ENCODE data around the gene GRAMD4.
"Not testable (repeated sequence)": the region's sequence is repeated elsewhere in the genome, so short reads cannot be mapped to it uniquely, and the experiment has no call there.

Gene GRAMD4

DNA sequence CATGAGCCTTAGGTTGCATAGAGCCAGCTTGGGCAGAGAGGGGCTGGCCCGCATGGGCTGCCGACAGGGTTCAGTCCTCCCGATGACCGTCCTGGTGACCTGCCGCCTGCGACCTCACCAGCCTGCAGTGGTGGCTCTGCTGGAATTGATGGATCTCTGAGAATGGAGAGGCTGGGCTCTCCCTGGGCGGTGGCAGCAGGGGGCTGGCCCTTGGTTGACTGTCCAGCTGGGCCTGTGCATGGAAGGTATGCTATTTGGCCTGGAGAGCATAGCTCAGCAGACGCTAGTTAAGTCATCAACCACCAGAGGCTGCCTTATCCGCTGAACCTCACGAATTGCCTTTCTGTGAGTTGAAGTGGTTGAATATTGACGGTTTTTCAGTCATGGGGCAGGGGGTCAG, 19.7 kb downstream of the GRAMD4 start:
- DNase-seq: no peak

DNA sequence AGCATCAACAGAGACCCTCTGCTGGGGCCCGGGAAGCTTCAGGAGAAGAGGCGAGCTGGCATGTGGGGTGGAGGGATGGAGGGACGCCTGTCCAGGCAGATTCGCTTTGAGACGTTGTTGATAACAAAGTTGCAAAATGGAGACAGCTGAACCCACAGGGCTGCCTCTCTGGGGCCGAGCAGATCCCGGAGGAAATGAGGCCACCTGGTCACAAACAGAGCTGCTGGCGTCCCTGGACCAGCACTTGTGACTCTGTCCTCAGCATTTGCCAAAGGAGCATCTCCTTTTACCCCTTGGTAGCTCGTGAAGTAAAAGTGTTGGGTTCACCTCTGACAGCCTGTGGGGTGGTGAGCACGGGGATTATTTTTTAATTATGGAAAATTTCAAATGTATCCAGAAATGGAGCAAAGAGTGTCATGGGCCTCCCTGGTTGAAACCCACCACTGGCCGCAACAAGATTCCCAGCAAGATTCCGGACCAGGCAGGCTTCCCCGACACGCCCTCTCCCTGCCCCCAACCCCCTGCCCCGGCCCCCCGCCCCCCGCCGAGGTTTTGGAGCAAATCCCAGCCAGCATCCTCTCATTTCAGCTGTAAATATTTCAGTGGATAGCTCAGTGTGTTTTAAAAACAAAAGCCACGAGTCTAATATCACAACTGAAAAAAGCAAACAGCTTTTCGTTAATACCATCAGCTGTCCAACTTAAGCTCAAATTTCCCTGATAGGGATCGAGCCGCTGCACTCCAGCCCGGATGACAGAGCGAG, 20.3 kb downstream of the GRAMD4 start:
- no peak for DNase-seq

DNA sequence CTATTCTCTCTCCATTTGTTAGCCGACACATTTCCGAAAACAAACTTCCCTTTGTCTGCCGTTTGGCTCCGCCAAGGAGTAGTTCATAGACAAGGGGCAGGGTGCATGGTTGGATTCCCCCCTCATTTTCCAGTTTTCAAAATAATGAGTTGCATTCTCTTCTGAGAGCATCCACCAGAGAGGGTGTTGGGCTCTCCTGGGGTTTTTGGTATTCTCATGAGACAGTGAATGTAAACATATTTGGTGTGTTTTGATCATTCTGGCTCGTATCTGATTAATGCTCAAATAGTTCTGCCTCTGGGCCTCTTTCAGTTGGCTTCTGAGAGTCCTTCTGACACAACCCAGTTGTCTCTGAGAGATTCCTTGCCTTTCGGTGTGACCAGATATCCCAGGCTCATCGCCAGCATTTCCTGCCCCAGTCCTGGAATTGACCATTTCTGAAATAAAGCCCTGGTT, 21.7 kb downstream of the GRAMD4 start:
- DNase-seq: no peak

DNA sequence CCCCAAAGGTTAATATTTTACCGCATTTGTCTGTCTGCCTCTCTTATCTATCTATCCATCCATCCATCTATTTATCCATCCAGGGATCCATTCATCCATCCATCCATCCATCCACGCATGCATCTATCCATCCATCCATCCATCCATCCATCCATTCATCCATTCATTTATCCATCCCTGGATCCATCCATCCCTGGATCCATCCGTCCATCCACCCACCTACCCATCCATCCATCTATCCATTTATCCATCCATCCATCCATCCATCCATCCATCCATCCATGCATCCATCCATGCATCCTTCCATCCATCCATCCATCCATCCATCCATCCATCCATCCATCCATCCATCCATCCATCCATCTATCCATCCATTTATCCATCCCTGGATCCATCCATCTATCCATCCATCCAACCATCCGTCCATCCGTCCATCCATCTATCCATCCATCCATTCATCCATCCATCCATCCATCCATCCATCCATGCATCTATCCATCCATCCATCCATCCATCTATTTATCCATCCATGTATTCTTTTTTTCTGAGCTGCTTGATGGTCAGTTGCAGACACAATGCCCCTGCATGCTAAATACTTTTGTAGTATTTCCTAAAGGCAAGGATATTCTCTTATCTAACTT, 22.8 kb downstream of the GRAMD4 start:
- DNase-seq: not testable (repeated sequence)

DNA sequence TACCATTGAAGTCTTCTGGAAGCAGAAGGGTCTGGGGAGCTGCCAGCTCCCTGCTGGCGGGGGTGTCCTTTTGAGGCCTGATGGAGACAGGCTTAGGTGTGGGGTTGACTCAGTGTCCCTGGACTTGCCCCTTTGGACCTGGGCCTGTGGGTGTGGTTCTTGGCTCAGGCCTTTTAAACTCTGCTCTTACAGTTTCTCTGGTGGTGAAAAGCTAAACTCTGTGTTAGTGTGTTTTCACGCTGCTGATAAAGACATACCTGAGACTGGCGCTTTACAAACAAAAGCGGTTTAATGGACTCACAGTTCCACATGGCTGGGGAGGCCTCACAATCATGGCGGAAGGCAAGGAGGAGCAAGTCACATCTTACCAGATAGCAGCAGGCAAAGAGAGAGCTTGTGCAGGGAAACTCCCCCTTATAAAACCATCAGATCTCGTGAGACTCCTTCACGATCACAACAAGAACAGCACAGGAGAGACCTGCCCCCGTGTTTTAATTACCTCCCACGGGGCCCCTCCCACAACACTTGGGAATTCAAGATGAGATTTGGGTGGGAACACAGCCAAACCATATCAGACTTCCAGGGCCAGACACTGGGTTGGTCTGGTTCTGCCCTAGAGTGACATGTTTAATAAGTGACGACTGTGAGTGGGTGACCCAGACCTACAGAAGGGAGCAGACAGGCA, 26.5 kb downstream of the GRAMD4 start:
- no peak for DNase-seq

DNA sequence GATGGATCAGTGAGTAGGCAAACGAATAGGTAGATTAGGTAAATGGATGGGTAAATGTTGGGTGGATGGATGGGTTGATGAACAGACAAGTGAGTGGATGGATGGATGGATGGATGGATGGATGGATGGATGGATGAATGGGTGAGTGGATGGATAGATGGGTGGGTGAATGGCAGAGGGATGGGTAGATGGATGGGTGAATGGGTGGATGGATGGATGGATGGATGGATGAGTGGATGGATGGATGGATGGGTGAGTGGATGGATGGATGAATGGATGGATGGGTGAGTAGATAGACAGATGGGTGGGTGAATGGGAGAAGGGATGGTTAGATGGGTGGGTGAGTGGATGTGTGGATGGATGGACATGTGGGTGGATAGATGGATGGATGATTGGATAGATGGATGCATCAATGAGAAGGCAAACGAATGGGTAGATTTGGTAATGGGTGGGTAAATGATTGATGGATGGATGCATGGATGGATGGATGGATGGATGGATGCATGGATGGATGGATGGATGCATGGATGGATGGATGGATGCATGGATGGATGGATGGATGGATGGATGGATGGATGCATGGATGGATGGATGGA, 28.1 kb downstream of the GRAMD4 start:
- not testable (repeated sequence) for DNase-seq

DNA sequence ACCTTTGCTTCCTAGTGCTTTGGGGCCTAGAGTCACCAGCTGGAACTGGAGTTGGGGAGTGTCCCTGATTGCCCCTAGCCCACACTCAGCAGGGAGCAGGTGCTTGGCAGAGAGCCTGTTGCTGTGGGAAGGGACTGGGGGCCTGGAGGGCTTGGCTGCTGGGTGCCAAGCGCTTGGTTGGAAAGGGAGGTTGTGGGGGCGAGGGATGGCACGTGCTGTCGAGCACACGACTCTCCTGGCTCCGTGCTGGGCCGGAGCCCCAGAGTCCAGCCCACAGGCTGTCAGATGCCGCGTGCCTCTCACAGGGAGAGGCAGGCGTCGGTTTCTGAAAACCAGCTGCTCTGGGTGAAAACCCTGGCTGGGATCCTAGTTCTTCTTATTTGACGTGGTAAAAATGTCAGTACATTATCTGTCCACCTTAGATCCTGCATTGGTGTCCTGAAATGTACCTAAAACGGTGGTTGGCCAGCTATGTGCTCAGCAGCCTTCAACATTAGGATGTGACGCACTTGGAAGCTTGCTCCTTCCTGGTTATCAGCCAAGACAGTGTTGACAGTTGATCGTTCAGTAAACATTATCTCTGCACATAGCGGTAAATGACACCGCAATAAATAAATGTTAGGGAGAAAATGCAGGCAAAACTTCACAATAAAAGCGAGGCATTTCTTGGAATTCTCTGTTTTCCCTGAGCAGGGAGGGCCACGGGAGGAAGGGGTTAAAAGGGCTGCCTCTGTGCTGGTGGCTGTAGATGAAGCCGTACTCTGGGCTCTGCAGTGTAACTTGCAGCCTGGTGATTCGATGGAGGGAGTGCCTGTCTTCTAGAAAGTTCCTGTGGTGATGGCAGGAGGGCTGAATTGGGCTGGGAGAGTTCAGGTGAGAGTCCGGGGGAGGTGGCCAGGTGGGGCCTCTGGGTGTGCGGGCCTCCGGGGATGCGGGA, 29.2 kb downstream of the GRAMD4 start:
- no peak for DNase-seq

DNA sequence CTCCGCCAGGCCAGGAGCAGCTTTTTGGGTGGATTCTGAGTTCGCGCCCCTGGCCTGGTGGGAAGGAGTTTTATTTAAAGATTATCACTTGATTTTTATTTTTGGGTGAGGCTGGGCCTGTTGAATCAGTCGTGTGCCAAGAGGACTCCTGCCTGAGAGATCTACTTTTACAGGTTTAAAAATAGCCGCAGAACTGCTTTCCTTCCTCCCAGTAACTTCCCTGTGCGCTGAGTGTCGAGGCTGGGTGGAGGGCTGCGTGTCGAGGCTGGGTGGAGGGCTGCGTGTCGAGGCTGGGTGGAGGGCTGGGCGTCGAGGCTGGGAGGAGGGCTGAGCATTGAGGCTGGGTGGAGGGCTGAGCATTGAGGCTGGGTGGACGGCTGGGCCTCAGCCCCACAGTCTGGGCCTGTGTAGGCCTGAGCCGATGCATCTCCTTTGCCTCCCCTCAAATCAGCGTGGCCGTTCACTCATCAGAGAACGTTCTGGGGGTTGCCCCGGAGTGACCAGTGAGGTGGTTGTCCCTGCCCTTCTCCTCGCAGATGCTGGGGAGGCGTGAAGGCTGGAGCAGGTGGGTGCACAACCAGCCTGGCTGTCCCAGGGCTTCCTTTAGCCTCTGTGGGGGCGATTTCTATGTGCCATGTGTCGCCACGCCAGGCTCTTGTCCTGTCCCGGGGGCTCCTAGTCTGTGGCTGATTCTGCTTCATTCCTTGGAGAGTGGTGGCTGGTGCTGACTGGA, 30.1 kb downstream of the GRAMD4 start:
- DNase-seq: no peak

DNA sequence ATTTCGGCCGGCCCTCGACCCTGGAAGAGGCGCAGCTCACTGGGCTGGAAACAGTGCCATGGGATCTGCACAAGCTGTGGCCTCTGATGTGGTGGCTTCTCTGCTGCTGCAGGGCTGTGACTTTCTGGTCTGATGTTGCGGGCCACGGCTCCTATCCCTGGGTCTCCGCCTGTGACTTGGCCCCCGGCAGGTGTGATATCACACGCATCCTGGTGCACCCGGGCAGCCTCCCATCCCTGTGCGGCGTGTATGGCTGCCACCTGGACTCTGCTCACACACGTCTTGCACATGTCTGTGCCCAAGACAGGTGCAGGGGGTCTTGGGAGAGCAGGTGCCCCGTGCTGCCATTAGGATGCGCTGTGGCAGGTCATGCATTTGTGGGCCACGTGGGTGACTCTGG, 31.1 kb downstream of the GRAMD4 start:
- DNase-seq: no peak

DNA sequence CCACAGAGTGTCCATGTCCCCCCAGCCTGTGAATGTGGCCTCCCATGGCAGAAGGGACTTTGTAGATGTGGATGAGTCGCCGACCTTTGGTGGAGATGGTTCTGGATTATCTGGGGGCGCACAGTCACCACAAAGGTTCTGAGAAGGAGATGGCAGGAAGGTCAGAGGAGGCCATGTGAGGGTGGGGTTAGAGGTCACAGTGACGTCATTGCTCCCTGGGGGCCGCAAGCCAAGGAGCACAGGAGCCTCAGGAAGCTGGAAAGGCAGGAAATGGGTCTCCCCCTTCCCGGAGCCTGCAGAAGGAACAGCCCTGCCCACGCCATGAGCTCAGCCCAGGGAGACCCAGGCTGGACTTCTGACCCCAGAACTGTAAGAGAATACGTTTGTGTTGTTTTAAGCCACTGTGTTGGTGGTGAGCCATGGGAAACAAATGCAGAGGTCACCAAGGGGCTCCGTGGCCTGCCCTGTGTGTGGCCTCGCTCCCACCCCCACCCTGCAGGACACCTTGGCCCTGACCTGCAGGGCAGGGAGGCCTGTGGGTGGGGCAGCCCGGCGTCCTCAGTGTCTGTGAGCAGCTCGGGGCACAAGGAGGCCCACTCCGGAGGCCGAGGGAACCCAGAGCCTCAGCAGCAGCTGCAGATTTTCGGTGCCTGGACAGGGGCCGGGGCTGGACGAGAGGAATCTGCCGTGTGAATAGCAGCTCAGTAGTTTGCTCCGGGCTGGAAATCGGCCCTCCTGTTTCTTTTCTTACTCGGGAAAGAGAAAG, 32.1 kb downstream of the GRAMD4 start:
- no peak for DNase-seq

DNA sequence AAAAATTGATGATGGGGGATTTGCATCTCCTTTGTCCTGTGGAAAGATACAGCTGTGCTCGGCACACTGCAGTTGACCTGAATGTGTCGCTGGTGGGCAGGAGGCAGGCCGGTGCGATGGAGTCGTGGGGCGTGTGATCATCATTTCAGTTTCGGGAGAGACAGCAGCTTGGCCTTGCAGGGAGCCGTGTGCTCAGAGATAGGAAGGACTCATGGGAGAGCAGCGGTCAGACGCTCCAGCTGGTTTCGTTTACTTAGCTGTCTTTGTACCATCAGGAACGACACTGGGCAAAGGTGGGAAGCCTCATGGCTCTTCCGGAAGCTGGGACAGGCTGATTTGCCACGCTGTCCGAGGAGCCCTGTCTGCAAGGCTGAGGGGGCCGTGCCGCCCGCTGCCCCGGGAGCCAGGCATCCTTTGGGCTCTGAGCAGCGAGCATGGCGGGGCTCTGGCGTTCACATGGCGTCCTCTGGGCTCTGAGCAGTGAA, 32.7 kb downstream of the GRAMD4 start:
- no peak for DNase-seq

DNA sequence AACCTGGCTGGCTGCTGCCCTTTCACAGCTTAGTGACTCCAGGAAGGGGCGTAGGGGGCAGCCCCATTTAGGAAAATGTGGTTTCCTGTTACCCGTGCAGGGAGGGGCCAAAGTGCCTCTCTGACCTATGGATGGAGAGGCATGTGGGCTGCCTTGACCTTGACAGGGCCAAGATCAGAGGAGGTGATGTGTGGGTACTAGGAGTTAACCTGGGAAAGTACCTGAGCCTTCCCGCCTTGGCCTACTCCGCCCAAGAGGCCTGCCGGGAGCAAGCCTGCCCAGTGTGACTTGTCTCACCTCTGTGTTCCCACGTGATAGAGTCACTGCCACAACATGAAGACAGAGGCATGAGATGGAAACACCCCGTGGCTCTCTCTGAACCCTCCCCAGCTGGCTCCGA, 33.4 kb downstream of the GRAMD4 start:
- peak; percentile 12 for DNase-seq

DNA sequence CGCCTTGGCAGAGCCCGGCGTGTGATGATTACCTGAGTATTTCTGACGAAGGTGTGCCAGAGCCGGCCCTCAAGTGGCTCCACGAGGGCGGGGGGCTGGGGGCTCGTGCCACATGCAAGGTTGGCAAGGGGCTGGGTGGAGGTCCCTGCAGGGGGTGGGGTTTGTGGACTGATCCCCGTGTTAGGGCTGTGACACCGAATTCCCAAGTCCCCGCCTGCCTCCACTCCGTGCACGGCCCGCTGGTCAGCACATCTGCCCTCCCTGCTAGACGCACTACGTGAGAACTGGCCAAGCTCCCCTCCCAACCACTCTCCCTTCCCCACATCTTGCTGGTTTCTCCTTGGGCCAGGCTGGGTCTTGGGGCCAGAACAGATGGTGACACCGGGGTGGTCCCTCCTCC, 34.2 kb downstream of the GRAMD4 start:
- no peak for DNase-seq

DNA sequence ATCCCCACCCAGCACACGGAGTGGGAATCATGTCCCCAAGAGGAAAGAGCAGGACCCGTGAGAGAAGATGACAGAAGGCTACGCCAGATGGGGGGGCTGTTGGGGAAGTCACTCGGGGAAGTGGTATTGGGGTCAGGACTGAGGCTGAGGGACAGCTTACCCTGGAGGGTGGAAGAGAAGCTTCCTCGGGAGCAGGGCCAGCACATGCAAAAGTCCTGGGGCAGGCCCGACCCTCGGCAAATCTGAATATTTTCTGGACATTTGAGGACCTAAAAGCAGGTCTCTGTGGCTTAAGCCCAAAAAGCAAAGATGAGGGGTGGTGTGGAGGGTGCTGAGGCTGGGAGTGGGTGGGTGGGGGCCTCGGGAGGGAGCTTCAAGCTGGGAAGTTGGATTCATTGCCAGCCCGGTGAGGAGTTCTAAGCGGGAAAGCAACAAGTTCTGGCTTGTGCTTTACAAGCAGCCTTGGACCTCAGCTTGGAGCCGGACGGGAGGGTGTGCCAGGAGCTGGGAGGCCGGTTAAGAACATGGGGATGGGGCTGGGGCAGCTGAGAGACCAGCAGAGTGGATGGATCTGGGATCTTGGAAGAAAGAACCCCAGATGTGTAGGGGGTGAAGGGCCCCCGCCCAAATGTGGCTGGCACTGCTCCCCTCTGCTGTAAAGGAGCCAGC, 34.9 kb downstream of the GRAMD4 start:
- no peak for DNase-seq

DNA sequence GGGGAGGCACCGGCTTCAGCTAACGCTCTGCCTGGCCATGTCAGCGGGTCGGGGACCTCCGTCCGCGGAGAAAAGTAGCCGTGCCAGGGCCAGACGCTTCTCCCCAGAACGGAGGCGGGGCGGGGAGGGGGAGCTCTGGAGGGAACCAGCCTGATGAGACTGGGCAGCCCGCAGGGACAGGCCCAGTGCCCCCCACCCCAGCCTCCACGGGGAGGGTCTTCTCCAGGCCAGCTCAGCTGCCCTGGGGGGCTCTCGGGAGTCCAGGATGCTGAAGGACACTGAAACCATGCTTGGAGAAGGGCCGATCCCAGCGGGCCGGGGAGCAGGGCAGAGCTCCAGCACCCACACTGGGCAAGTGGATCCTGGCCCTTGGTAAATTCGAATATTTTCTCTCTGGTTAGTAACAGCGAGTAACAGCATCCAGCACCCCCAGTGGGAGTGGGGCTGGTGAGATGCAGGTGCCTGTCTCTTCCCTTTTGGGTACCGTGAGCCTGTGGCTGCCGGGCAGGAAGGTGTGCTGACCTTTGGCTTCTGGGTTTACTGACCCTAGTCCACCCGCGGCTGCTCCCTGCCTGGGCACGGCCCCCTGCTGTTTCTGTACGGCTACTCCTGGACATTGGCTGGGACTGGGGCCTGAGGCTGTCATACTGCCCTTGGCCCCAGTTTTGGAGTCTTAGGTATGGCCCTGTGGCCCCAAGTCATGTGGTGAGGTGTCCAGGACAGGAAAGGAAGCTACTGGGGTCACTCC, 35.8 kb downstream of the GRAMD4 start:
- no peak for DNase-seq

DNA sequence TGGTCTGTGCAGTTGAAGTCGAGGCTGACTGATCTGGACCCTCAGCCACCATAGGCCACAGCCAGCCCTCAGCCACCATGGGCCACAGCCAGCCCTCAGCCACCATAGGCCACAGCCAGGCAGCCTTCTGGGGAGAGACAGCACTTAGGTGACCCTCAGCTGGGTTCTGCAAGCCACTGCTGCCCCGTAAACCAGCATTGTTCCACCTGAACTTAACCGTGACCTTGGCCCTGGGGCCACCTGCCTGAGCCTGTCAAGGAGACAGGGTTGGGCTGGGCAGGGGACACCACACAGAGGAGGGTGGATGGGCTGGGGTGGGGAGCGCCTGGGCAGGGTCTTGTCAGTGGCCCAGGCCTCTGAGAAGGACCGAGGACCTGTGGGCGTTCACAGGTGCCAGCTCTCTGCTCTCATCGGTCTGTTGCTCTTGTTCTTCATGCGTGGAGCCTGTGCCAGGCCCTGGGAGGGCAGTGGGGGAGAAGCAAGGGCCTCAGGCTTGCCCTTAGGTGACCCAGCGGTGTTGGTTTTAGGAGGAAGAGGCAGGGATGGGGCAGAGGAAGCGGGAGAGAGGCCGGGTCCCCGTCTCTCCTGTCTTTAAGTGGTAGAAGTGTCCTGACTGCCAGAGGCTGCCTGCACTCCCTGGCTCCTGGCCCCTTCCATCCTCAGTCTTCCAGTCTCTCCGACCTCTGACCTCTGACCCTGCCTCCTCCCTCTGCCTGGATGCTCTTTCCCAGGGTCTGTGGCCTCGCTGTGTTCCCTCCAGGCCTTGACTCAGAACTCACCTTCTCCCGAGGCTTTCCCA, 36.9 kb downstream of the GRAMD4 start:
- DNase-seq: no peak

DNA sequence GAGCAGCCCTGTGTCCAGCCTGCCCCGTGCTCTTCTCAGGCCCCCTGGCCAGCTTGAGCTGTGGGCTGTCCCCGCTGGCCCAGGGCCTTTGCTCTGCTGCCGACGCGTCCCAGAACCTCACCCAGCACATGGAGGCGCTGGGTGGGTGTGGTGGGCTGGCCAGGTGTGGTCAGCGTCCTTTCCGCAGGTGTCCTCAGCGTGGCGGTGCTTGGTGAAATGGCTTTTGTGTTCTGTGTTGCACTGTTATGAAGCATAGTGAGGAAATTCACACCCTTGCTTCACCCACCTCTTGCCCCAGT, 37.4 kb downstream of the GRAMD4 start:
- DNase-seq: no peak

DNA sequence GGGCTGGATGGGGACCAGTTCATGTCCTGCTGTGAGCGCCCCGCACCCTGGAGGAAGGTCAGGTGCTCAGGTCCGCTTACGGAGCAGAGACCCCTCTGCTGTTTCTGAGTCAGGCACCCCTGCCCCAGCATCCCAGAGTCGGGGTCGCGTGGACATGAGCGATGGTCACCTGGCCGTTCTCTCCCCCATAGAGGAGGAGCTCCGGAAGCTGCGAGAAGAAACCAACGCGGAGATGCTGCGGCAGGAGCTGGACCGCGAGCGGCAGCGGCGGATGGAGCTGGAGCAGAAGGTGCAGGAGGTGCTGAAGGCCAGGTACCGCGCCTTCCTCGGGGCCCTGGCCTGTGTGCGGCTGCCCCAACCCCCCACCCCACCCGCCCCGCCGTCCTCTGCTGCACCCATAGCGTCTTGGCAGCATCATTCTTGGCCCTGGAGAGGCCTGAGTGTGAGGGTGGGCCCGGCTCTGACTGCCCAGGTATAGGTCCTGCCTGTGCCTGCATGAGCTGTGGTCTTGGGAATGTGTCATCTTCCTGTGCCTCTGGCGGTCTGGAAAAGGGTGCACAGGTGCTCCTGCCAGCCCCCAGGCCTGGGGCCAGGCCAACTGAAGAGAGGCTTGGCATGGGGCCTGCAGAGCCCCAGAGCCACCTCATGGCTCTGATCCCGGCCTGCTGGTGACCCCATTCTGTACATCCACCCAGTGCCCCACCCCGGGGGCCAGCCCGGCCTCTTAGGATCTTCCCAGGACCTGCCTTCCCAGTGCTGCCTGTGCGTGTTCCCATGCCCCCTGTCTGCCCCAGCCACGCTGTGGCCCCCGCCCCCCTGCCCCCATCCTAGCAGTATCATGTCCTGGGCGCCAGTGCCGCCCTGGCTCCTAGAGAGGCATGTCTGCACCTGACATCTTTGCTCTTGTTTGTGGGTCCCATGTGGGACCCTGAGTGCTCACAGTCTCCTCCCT, 38.1 kb downstream of the GRAMD4 start:
- DNase-seq: no peak
